Mesothelial cell of epicardium (in vitro differentiated cells): ENCODE results near the gene MTMR3. TPM values are rescaled to one million over a fixed set of nuclear protein-coding genes. Genes with fewer than 3 reads are reported as not detected.

Source experiments
- DNase-seq, 2 experiments: peaks; one replicate each; pipeline ENCODE4 v3.0.0; 2021; ENCODE audit warnings: low spot score in 2 of 2; ENCODE audit not compliant: unreplicated experiment in 2 of 2
- H3K27ac Mint-ChIP-seq: 2 replicates; pipeline ENCODE4 v1.8.0; 2021; ENCODE audit warnings: mixed read lengths
- H3K27me3 Mint-ChIP-seq: 2 replicates; pipeline ENCODE4 v1.8.0; 2021; ENCODE audit warnings: low read depth, mixed read lengths
- H3K36me3 Mint-ChIP-seq: 2 replicates; pipeline ENCODE4 v1.8.0; 2021; ENCODE audit warnings: mixed read lengths
- H3K4me1 Mint-ChIP-seq: 2 replicates; pipeline ENCODE4 v1.8.0; 2021; ENCODE audit warnings: mixed read lengths
- H3K4me3 Mint-ChIP-seq: 2 replicates; pipeline ENCODE4 v1.8.0; 2021; ENCODE audit warnings: mild to moderate bottlenecking, moderate library complexity, mixed read lengths
- H3K9me3 Mint-ChIP-seq: 2 replicates; pipeline ENCODE4 v1.8.0; 2021; ENCODE audit warnings: mixed read lengths
- CTCF ChIP-seq: fragments of 200-600 bp; sonication (generic); IDR thresholded peaks from one replicate; pipeline ENCODE4 v1.5.0; 2021; ENCODE audit warnings: antibody characterized with exemption; ENCODE audit not compliant: unreplicated experiment
- total RNA-seq: library from RNA; stranded (reverse); gene quantifications from 3 replicates; pipeline ENCODE4 v1.2.1, GENCODE V29; 2021

Gene MTMR3
- total RNA-seq, 1 donor from 2014 or later, result 58.7 TPM

- no peaks in the 10 kb centered on the region for H3K27me3 Mint-ChIP-seq
- no peaks in the 10 kb centered on the region for H3K9me3 Mint-ChIP-seq
- no peak for TF ChIP-seq CTCF
- no peak for DNase-seq
- H3K36me3 Mint-ChIP-seq, result no peaks in the 10 kb centered on the region
- H3K27ac Mint-ChIP-seq, result no peak overlapping the region
- peaks cover 34% of the 10 kb centered on the region for H3K4me1 Mint-ChIP-seq
- no peak overlapping the region for H3K4me3 Mint-ChIP-seq
Observed at GRCh38 chr22:30041475-30041874, 158.5 kb downstream of the MTMR3 start.

- DNase-seq, result no peak
- Mint-ChIP-seq H3K27ac (no peak overlapping the region), H3K9me3 (no peaks in the 10 kb centered on the region), H3K4me1 (peaks cover 30% of the 10 kb centered on the region), H3K27me3 (no peaks in the 10 kb centered on the region), H3K4me3 (no peak overlapping the region), H3K36me3 (no peaks in the 10 kb centered on the region)
- no peak for TF ChIP-seq CTCF
Observed at GRCh38 chr22:30041881-30042280, 158.9 kb downstream of the MTMR3 start.

GRCh38 chr22:30043161-30043560 lies 160.2 kb downstream of the MTMR3 start:
- no peak overlapping the region for H3K4me3 Mint-ChIP-seq
- TF ChIP-seq CTCF, result no peak
- H3K27me3 Mint-ChIP-seq, result no peaks in the 10 kb centered on the region
- no peaks in the 10 kb centered on the region for H3K36me3 Mint-ChIP-seq
- H3K27ac Mint-ChIP-seq, result no peak overlapping the region
- peaks cover 27% of the 10 kb centered on the region for H3K4me1 Mint-ChIP-seq
- H3K9me3 Mint-ChIP-seq, result no peaks in the 10 kb centered on the region
- no peak for DNase-seq

GRCh38 chr22:30044369-30044768 lies 161.4 kb downstream of the MTMR3 start:
- Mint-ChIP-seq H3K27me3 (no peaks in the 10 kb centered on the region), H3K9me3 (no peaks in the 10 kb centered on the region), H3K4me3 (no peak overlapping the region), H3K36me3 (no peaks in the 10 kb centered on the region), H3K27ac (peak overlapping the region; percentile 68), H3K4me1 (peaks cover 24% of the 10 kb centered on the region)
- DNase-seq, result no peak
- TF ChIP-seq CTCF, result no peak

GRCh38 chr22:30044881-30045493 lies 162.0 kb downstream of the MTMR3 start:
- Mint-ChIP-seq H3K4me3 (no peak overlapping the region), H3K36me3 (no peaks in the 10 kb centered on the region), H3K4me1 (peaks cover 24% of the 10 kb centered on the region), H3K27ac (peak overlapping the region; percentile 68), H3K9me3 (no peaks in the 10 kb centered on the region), H3K27me3 (no peaks in the 10 kb centered on the region)
- no peak for DNase-seq
- no peak for TF ChIP-seq CTCF

- TF ChIP-seq CTCF, result no peak
- Mint-ChIP-seq H3K9me3 (no peaks in the 10 kb centered on the region), H3K4me1 (peaks cover 24% of the 10 kb centered on the region), H3K27ac (no peak overlapping the region), H3K36me3 (no peaks in the 10 kb centered on the region), H3K27me3 (no peaks in the 10 kb centered on the region), H3K4me3 (no peak overlapping the region)
- no peak for DNase-seq
Observed at GRCh38 chr22:30045494-30045887, 162.5 kb downstream of the MTMR3 start.
